ENCODE measurements around the gene SHC2.
"Not testable (repeated sequence)": the region's sequence is repeated elsewhere in the genome, so short reads cannot be mapped to it uniquely, and the experiment has no call there.

Gene SHC2

GRCh38 chr19:468587-469256, 7.9 kb upstream of the SHC2 start:
- no peak for DNase-seq

- DNase-seq, result no peak
Measured at GRCh38 chr19:467554-467953, 6.7 kb upstream of the SHC2 start.

- DNase-seq, result no peak
Measured at GRCh38 chr19:465056-465816, 4.4 kb upstream of the SHC2 start.

- no peak for DNase-seq
Measured at GRCh38 chr19:464208-464545, 3.3 kb upstream of the SHC2 start.

GRCh38 chr19:463483-464207, 2.8 kb upstream of the SHC2 start:
- DNase-seq, result no peak

GRCh38 chr19:461721-462551, 1.1 kb upstream of the SHC2 start:
- DNase-seq, result no peak

GRCh38 chr19:459724-460511, 915 bp downstream of the SHC2 start:
- DNase-seq, result no peak

GRCh38 chr19:458091-459042, 2.5 kb downstream of the SHC2 start:
- DNase-seq, result no peak

- no peak for DNase-seq
Measured at GRCh38 chr19:457636-458035, 3.2 kb downstream of the SHC2 start.

GRCh38 chr19:456547-457110, 4.2 kb downstream of the SHC2 start:
- DNase-seq, result no peak

- DNase-seq, result no peak
Measured at GRCh38 chr19:455851-456546, 4.8 kb downstream of the SHC2 start.

GRCh38 chr19:455031-455705, 5.7 kb downstream of the SHC2 start:
- DNase-seq, result no peak

- DNase-seq, result no peak
Measured at GRCh38 chr19:453606-454005, 7.2 kb downstream of the SHC2 start.

- no peak for DNase-seq
Measured at GRCh38 chr19:452829-453228, 8.0 kb downstream of the SHC2 start.

GRCh38 chr19:450912-451481, 9.8 kb downstream of the SHC2 start:
- DNase-seq, result not testable (repeated sequence)

- no peak for DNase-seq
Measured at GRCh38 chr19:449916-450315, 10.9 kb downstream of the SHC2 start.

- no peak for DNase-seq
Measured at GRCh38 chr19:447816-448560, 12.8 kb downstream of the SHC2 start.

- no peak for DNase-seq
Measured at GRCh38 chr19:447064-447426, 13.8 kb downstream of the SHC2 start.
